GM12873 (cell line): ENCODE measurements around the gene TMPO.

Experiments used
- CTCF ChIP-seq: IDR thresholded peaks from 2 replicates; pipeline ENCODE4 v1.5.1; 2012; ENCODE audit warnings: low read depth, mild to moderate bottlenecking, moderate library complexity, low read length, control low read depth; ENCODE audit not compliant: insufficient read depth; ENCODE audit errors: missing control alignments

The TMPO gene

DNA sequence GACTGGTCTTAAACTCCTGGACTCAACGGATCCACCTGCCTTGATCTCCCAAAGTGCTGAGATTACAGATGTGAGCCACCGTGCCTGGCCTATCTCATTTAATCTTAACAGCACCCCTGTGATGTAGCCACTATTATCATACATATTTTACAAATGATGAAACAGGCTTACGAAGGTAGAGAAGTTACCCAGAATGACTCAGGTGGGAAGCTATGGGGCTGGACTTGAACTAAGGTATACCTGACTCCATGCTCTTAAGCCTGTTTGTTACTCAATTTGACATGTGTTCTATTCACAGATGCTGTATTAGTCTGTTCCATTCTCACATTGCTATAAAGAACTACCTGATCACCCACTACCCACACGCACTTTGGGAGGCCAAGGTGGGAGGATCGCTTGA, 36.8 kb upstream of the TMPO start:
- TF ChIP-seq CTCF = no peak

DNA sequence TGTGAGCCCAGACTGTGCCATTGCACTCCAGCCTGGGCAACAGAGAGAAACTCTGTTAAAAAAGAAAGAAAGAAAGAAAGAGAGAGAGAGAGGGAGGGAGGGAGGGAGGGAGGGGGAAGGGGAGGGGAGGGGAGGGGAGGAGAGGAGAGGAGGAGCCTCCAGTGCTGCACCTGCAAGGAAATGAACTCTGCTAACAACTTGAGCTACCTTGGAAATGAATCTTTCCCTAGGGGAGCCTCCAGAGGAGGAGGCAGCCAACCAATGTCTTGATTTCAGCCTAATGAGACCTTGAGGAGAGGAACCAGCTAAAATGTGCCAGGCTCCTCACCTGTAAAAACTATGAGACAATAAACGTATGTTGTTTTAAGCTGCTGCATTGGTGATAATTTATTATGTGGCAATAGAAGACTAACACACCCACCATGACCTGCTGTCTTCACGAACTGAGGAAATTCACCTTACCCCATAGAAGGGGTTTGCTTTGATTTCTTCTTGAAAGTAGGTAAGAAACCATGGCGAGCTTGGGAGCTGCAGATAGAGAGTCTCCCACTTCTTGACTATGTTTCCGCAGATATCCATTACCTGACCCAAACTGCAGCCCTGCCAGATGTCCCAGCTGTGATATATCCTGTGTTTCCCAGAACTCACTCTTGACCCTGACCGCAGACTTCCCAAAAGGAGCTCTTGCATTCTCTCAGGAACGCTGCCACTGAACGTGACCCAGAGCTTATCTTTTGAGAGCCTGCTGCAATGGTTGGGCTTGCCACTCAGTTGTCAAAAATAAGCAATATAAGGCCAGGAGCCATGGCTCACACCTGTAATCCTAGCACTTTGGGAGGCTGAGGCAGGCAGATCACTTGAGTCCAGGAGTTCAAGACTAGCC, 31.5 kb upstream of the TMPO start:
- TF ChIP-seq CTCF = no peak

DNA sequence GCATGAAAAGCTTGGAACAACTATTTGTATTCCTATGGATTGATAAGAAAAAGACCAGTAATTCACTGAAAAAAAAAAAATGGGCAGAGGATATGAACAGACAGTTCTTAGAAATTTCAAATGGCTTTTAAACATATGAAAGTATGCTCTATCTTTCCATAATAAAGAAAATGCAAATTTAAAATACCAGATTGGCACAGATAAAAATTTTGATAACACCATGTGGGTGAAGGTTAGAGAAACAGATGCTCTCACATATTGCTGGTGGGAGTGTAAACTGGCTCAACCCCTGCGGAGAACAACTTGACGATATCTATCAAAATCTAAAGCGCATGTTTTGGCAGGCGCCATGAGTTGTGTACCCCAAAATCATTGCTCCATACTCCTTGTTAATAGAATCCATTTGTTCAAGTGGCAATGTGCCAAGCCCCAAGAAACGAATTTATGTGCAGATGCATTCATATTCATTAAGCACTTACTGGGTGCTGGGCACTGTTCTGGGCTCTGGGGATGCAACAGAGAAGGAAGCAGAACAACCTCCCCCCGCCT, 29.5 kb upstream of the TMPO start:
- TF ChIP-seq CTCF = no peak

DNA sequence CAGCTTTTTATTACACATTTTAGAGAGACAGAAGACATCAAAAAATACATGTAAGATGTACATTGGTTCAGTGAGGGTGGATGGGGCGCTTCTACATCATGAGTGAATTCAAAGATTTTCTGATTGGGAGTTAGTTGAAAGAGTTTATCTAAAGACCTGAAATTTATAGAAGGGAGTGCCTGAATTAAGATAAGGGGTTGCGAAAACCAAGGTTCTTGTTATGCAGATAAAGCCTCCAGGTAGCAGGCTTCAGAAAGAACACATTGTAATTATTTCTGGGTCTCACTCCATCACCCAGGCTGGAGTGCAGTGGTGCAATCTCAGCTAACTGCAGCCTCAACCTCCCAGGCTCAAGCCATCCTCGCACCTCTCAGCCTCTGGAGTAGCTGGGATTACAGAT, 26.2 kb upstream of the TMPO start:
- TF ChIP-seq CTCF = no peak

DNA sequence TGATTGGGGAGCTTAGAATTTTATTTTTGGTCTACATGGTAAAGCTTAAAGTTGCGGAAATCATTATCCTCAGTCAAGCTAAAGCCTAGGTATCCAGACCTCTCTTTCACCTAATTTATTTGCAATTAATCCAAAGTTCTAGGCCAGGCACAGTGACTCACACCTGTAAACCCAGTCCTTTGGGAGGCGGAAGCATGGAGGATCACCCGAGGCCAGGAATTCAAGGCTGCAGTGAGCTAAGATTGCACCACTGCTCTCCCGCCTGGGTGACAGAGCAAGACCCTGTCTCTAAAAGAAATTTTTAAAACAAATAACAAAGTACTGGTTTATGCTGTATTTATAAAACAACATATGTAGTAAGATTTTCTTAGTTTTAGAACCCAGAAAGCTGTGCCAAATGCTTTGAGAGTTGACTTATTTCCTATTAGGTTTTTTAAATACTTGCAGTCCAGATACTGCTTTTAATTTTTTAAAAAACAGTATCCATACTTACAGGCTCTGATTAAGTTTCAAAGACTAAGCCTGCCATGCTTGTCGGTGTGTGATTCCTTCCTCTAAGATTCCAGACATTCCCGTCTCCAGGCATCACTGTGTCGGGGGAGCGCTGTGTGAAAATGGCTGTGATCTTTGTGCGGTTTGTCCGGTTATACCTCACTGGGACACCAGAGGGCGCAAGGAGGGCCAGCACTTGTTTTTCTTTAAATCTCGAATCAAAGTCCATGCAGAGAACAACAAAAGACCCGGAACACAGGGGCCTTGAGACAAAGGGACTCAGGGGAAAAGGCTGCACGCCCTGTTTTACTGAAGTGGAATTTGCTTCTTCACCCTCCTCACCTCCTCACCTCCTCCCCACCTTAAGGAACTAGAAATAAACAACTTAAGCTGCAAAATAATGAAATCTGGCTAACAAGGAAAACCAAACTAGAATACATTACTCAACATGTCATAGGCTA, 24.6 kb upstream of the TMPO start:
- TF ChIP-seq CTCF = peak; percentile 86

GRCh38 chr12:98492580-98493140, 22.7 kb upstream of the TMPO start:
- no peak for TF ChIP-seq CTCF

DNA sequence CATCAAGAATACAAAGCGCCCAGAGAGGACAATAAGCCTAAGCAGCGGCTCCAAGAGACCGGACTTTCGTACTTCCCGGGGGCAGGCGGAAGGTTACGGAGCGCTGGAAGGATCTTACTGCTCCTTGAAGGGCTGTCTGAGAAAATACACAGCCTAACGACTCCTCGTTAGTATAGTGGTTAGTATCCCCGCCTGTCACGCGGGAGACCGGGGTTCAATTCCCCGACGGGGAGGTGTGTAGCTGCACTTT, 12.1 kb upstream of the TMPO start:
- no peak for TF ChIP-seq CTCF
